Esophagus muscularis mucosa (tissue), 4 donors: ENCODE measurements around the gene FYB1. TPM values are rescaled to one million over a fixed set of nuclear protein-coding genes. Genes with fewer than 3 reads are reported as not detected.
A peak's percentile ranks its signal among the peaks of the same experiment; 100 is the strongest.
"Not testable (repeated sequence)": the region's sequence is repeated elsewhere in the genome, so short reads cannot be mapped to it uniquely, and the experiment has no call there.

Experiments used
- DNase-seq: peaks from one replicate; pipeline ENCODE4 v3.0.0-alpha.2; 2017; ENCODE audit errors: extremely low spot score
- H3K27ac ChIP-seq, 4 donors: fragments of 200-600 bp; sonication (generic); replicated peaks in 1 of 4; 1 replicate in 3 of 4; 2 replicates in 1 of 4; pipeline ENCODE4 v1.5.1; 2016 to 2019; ENCODE audit warnings: mild to moderate bottlenecking in 1 of 4
- H3K27me3 ChIP-seq, 4 donors: fragments of 200-600 bp; sonication (generic); one replicate each; pipeline versions ENCODE4 v1.5.1 to v1.6.0; 2016 to 2019
- H3K36me3 ChIP-seq, 4 donors: fragments of 200-600 bp; sonication (generic); one replicate each; pipeline ENCODE4 v1.5.1; 2016 to 2019
- H3K4me1 ChIP-seq, 4 donors: fragments of 200-600 bp; sonication (generic); one replicate each; pipeline ENCODE4 v1.5.1; 2016 to 2019
- H3K4me3 ChIP-seq, 4 donors: fragments of 200-600 bp; sonication (generic); 1 replicate in 2 of 4; 2 replicates in 2 of 4; pipeline ENCODE4 v1.5.1; 2016 to 2019; ENCODE audit warnings: mild to moderate bottlenecking in 4 of 4, moderate library complexity in 1 of 4
- H3K9me3 ChIP-seq, 4 donors: fragments of 200-600 bp; sonication (generic); 1 replicate in 3 of 4; 2 replicates in 1 of 4; pipeline ENCODE4 v1.5.1; 2016 to 2019
- CTCF ChIP-seq, 3 experiments: fragments of 200-600 bp in 2 of 3; fragments of 450-650 bp in 1 of 3; sonication (generic) in 2 of 3; IDR thresholded peaks; one replicate each; pipeline ENCODE4 v1.5.1; 2017 to 2019; ENCODE audit warnings: antibody characterized with exemption in 3 of 3, mild to moderate bottlenecking in 2 of 3, moderate library complexity in 1 of 3
- EP300 ChIP-seq: sonication (generic); formaldehyde crosslinking; IDR thresholded peaks from one replicate; pipeline ENCODE4 v1.6.1; 2017; ENCODE audit warnings: antibody characterized with exemption
- POLR2A ChIP-seq: fragments of 450-650 bp; IDR thresholded peaks from one replicate; pipeline ENCODE4 v1.6.1; 2017; ENCODE audit warnings: antibody characterized with exemption, moderate library complexity, mild to moderate bottlenecking, low read depth
- POLR2AphosphoS5 ChIP-seq, 2 donors: sonication (generic); formaldehyde crosslinking; IDR thresholded peaks; one replicate each; pipeline ENCODE4 v1.6.1; 2017; ENCODE audit warnings: antibody characterized with exemption in 2 of 2
- WGBS: methylation state at CpG from one replicate; pipeline ENCODE4 v1.1.5; 2018; 5-methylcytosine and 5-hydroxymethylcytosine counted together
- intact Hi-C: fragments of 100-400 bp; cut with DNase I; formaldehyde crosslinking; loops from one replicate; pipeline ENCODE4 v1.15.1; 2023
- total RNA-seq, 4 donors: library from RNA; depleted of rRNA; stranded (reverse); fragments of >200 nt; gene quantifications; one replicate each; pipeline versions ENCODE4 v1.1.0 to v1.2.1, GENCODE V29; 2016

FYB1 gene
- total RNA-seq, 4 donors from 2014 or later = 3.2 to 12.9 (median 3.9) TPM

DNA sequence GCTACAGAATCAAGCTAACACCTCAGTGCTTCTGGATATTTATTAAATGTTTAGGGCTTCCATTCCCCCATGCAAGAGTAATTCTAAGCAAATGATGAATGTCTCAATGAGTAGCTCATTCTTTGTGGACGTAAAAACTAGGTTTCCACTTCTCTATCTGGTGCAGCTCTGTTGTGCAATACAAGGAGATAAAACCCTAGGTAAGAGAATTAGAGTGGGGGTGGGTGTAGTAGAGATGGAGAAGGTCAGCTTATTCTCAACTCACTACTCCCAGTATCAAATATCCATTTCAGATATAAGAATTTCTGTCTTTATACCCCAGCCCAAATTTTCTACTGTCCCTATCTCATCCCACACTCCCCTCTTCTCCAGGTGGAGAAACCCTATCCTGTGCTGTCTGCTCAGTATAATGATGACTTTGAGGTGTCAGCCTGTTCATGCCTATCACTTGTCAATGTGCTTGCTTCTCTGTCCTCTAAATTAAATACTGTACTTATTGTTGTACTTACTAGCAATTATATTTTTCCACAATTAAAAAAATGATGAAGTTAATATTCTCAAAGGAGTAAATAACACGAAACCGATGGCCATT lies 4.3 kb upstream of the FYB1 start:
- Histone ChIP-seq H3K9me3 (no peaks in the 10 kb centered on the region), H3K27me3 (no peaks in the 10 kb centered on the region), H3K4me1 (peaks cover 0 to 3% (median 0%) of the 10 kb centered on the region in 4 donors), H3K36me3 (no peaks in the 10 kb centered on the region), H3K4me3 (no peak overlapping the region), H3K27ac (no peak overlapping the region)
- DNase-seq = no peak
- no peak for TF ChIP-seq CTCF (IDR thresholded peaks at IDR 0.05)
- intact Hi-C loops = no loop called here
- WGBS = 70% methylated on average over 3 of the region's 3 CpGs

DNA sequence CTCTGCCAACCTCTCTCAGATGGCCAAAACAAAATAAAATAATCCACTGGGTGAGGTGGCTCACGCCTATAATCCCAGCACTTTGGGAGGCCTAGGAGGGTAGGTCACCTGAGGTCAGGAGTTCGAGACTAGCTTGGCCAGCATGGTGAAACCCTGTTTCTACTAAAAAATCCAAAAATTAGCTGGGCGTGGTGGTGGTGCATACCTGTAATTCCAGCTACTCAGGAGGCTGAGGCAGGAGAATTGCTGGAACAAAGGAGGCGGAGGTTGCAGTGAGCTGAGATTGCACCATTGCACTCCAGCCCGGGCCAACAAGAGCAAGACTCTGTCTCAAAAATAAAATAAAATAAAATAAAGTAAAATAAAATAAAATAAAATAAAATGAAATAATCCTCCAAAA lies 2.3 kb upstream of the FYB1 start:
- DNase-seq, H3K9me3 ChIP-seq, H3K36me3 ChIP-seq, intact Hi-C loops, H3K4me3 ChIP-seq, H3K27ac ChIP-seq, H3K4me1 ChIP-seq, H3K27me3 ChIP-seq: not testable (repeated sequence)
- 97% methylated on average over 5 of the region's 5 CpGs for WGBS

GRCh38 chr5:39220280-39221030 lies 1.1 kb upstream of the FYB1 start:
- whole genome bisulfite sequencing = 89% methylated on average over 4 of the region's 4 CpGs
- H3K4me1 ChIP-seq = peaks cover 0 to 5% (median 2%) of the 10 kb centered on the region in 4 donors
- H3K27me3 ChIP-seq = no peaks in the 10 kb centered on the region
- peak overlapping the region in 3 of 4 donors; percentile 50 to 65 (median 62) for H3K27ac ChIP-seq
- no peak for TF ChIP-seq POLR2A
- TF ChIP-seq EP300 = no peak
- TF ChIP-seq POLR2AphosphoS5 (IDR thresholded peaks at IDR 0.05) = no peak
- no peak for TF ChIP-seq CTCF (IDR thresholded peaks at IDR 0.05)
- H3K36me3 ChIP-seq = no peaks in the 10 kb centered on the region
- intact Hi-C loops = no loop called here
- H3K9me3 ChIP-seq = no peaks in the 10 kb centered on the region
- no peak overlapping the region for H3K4me3 ChIP-seq
- no peak for DNase-seq

DNA sequence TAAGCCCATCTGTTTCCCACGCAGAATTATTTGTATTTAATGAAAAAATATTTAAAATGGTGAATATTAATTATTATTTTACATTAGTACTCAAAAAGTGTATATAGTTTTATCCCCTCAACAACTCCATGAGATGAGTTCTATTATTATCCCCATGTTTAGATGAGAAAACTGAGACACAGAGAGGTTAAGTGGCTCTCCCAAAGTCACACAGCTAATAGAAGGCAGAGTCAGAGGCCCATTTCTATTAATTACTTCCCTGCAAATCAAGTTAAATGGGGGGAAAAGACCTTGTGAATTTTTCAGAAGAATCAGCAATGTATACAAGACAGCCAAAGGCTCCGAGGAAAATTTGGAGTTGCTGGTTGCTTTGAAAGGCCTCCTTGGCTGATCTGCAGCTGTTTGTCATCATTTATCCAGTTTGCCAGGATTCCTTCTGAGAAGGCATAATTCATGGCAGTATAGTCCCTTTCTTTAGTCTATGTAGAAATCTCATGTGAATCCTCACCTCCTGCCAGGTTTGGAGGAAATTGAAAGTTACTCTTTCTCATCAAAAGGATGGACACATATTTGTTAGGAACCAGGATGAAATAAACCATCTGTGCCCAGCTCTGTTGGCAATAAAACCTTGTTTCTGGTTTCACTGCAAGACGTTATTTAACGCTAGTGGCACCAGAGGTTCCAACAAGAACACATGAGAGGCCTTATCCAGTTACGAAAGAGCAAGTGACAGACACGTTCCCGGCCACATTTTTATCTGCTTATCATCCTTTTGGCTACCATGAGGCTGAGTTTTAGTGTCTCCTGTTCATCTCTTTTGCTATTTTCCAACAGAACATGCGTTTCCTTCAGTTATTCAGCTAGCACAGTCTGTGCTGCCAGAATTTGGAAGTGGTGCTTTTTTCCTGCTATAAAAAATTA lies 621 bp downstream of the FYB1 start:
- no peaks in the 10 kb centered on the region for H3K36me3 ChIP-seq
- WGBS = 54% methylated on average over 8 of the region's 8 CpGs
- no peaks in the 10 kb centered on the region for H3K27me3 ChIP-seq
- TF ChIP-seq CTCF (IDR thresholded peaks at IDR 0.05) (no peak), POLR2AphosphoS5 (IDR thresholded peaks at IDR 0.05) (peak in 1 of 2 donors; percentile 27), EP300 (no peak), POLR2A (no peak)
- intact Hi-C loops = loop anchor here (2.0 to 5.0 kb wide), 2 partner anchors 64 to 154 kb away; no protein-coding TSS in a partner anchor
- no peaks in the 10 kb centered on the region for H3K9me3 ChIP-seq
- H3K4me1 ChIP-seq = peaks cover 0 to 5% (median 2%) of the 10 kb centered on the region in 4 donors
- peak overlapping the region; percentile 50 to 65 (median 62) for H3K27ac ChIP-seq
- DNase-seq = no peak
- peak overlapping the region in 2 of 4 donors; percentile 1 to 32 for H3K4me3 ChIP-seq
